Measurements from ENCODE around the gene SLC25A17. TPM values are rescaled to one million over a fixed set of nuclear protein-coding genes. Genes with fewer than 3 reads are reported as not detected.
"Not testable (repeated sequence)": the region's sequence is repeated elsewhere in the genome, so short reads cannot be mapped to it uniquely, and the experiment has no call there.

Gene SLC25A17
- total and polyA plus RNA-seq, 2 experiments from 2014 or later: 19.6 to 27.6 TPM

GRCh38 chr22:40764763-40765441, 54.2 kb downstream of the SLC25A17 start:
- Histone ChIP-seq H4K20me1 (ENCODE audit: insufficient read depth) (no peaks in the 10 kb centered on the region), H3K36me3 (ENCODE audit: low read depth) (peaks cover 6% of the 10 kb centered on the region; the same call in 1 of the 2 replicates), H3F3A (ENCODE audit: insufficient read depth) (peaks cover 12% of the 10 kb centered on the region; the same call in 1 of the 2 replicates), H3K4me3 (no peak overlapping the region), H3K27me3 (replicated peaks; ENCODE audit: insufficient read depth) (no peaks in the 10 kb centered on the region), H3K27ac (no peak overlapping the region), H3K9me2 (ENCODE audit: insufficient read depth) (no peaks in the 10 kb centered on the region), H3K79me2 (ENCODE audit: insufficient read depth) (no peaks in the 10 kb centered on the region), H3K9me3 (ENCODE audit: low read depth) (no peaks in the 10 kb centered on the region), H3K4me2 (ENCODE audit: unreplicated experiment) (no peak overlapping the region), H2AFZ (no peak overlapping the region; the same call in 1 of the 2 replicates), H3K4me1 (ENCODE audit: insufficient read depth) (peaks cover 9% of the 10 kb centered on the region), H3K9ac (no peak overlapping the region)
- TF ChIP-seq EZH2 (IDR thresholded peaks at IDR 0.05; ENCODE audit: insufficient read depth, poor library complexity, severe bottlenecking): no peak
- no peak for TF ChIP-seq EZH2phosphoT487 (IDR thresholded peaks at IDR 0.05; ENCODE audit: insufficient read depth, low read depth)
- in situ Hi-C loops (cut with MboI): no loop called here
- DNase-seq: peak; percentile 52
- 39 to 42% methylated on average over 6 of the region's 6 CpGs for WGBS, 2 experiments (ENCODE audit: low coverage in 1 of 2, low lambda C conversion rate in 2 of 2, missing lambda C conversion rate in 2 of 2)

- Histone ChIP-seq H3K4me2 (ENCODE audit: unreplicated experiment) (no peak overlapping the region), H3K9me3 (ENCODE audit: low read depth) (no peaks in the 10 kb centered on the region), H3K79me2 (ENCODE audit: insufficient read depth) (no peaks in the 10 kb centered on the region), H2AFZ (no peak overlapping the region), H3K36me3 (ENCODE audit: low read depth) (no peaks in the 10 kb centered on the region), H4K20me1 (ENCODE audit: insufficient read depth) (no peaks in the 10 kb centered on the region), H3K4me1 (ENCODE audit: insufficient read depth) (peaks cover 11% of the 10 kb centered on the region; the same call in 1 of the 2 replicates), H3K27me3 (replicated peaks; ENCODE audit: insufficient read depth) (no peaks in the 10 kb centered on the region), H3F3A (ENCODE audit: insufficient read depth) (0 out of 2 replicates have a peak, but pooled peaks cover under 1% of the 10 kb centered on the region), H3K9ac (no peak overlapping the region), H3K27ac (no peak overlapping the region), H3K9me2 (ENCODE audit: insufficient read depth) (no peaks in the 10 kb centered on the region), H3K4me3 (no peak overlapping the region)
- no peak for DNase-seq
- 91 to 92% methylated on average over 6 of the region's 6 CpGs for WGBS, 2 experiments (ENCODE audit: low coverage in 1 of 2, low lambda C conversion rate in 2 of 2, missing lambda C conversion rate in 2 of 2)
- TF ChIP-seq EZH2phosphoT487 (IDR thresholded peaks at IDR 0.05; ENCODE audit: insufficient read depth, low read depth) (no peak), EZH2 (IDR thresholded peaks at IDR 0.05; ENCODE audit: insufficient read depth, poor library complexity, severe bottlenecking) (no peak)
- in situ Hi-C loops (cut with MboI): no loop called here
These were observed 59.8 kb downstream of the SLC25A17 start for GRCh38 chr22:40759294-40759840.

DNA sequence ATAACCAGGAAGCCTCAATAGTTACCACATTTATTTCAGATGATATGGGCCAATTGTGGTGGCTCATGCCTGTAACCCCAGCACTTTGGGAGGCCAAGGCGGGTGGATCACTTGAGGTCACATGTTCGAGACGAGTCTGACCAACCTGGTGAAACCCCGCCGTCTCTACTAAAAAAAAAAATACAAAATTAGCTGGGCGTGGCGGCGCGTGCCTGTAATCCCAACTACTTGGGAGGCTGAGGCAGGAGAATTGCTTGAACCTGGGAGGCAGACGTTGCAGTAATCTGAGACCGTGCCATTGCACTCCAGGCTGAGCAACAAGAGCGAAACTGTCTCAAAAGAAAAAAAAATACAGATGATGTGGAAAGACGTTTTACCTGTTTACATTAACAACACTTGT, 60.3 kb downstream of the SLC25A17 start:
- in situ Hi-C loops (cut with MboI); H3K9me3 ChIP-seq (ENCODE audit: low read depth); H3F3A ChIP-seq (ENCODE audit: insufficient read depth); DNase-seq; H3K27ac ChIP-seq; H3K4me2 ChIP-seq (ENCODE audit: unreplicated experiment); H3K4me1 ChIP-seq (ENCODE audit: insufficient read depth); H3K79me2 ChIP-seq (ENCODE audit: insufficient read depth); H3K9me2 ChIP-seq (ENCODE audit: insufficient read depth); H3K27me3 ChIP-seq (replicated peaks; ENCODE audit: insufficient read depth); H2AFZ ChIP-seq; H4K20me1 ChIP-seq (ENCODE audit: insufficient read depth); H3K36me3 ChIP-seq (ENCODE audit: low read depth); H3K4me3 ChIP-seq; H3K9ac ChIP-seq: not testable (repeated sequence)
- WGBS, 2 experiments (ENCODE audit: low coverage in 1 of 2, low lambda C conversion rate in 2 of 2, missing lambda C conversion rate in 2 of 2): 91% methylated on average over 13 of the region's 13 CpGs

- Histone ChIP-seq H3K9ac (no peak overlapping the region), H4K20me1 (ENCODE audit: insufficient read depth) (no peaks in the 10 kb centered on the region)
- in situ Hi-C loops (cut with MboI): no loop called here
These were observed 60.8 kb downstream of the SLC25A17 start for GRCh38 chr22:40758390-40758789.

More at GRCh38 chr22:40758390-40758789, 60.8 kb downstream of the SLC25A17 start:
- no peak overlapping the region for H3K4me2 ChIP-seq (ENCODE audit: unreplicated experiment)
- 94 to 96% methylated on average over 3 of the region's 3 CpGs for WGBS, 2 experiments (ENCODE audit: low coverage in 1 of 2, low lambda C conversion rate in 2 of 2, missing lambda C conversion rate in 2 of 2)
- H3K27ac ChIP-seq: no peak overlapping the region
- no peak overlapping the region for H2AFZ ChIP-seq
- H3K4me3 ChIP-seq: no peak overlapping the region
- no peak for TF ChIP-seq EZH2phosphoT487 (IDR thresholded peaks at IDR 0.05; ENCODE audit: insufficient read depth, low read depth)
- no peak for TF ChIP-seq EZH2 (IDR thresholded peaks at IDR 0.05; ENCODE audit: insufficient read depth, poor library complexity, severe bottlenecking)
- H3K9me3 ChIP-seq (ENCODE audit: low read depth): no peaks in the 10 kb centered on the region
- H3K9me2 ChIP-seq (ENCODE audit: insufficient read depth): no peaks in the 10 kb centered on the region
- H3K4me1 ChIP-seq (ENCODE audit: insufficient read depth): peaks cover 9% of the 10 kb centered on the region; the same call in 1 of the 2 replicates
- H3K79me2 ChIP-seq (ENCODE audit: insufficient read depth): no peaks in the 10 kb centered on the region
- no peak for DNase-seq
- H3K27me3 ChIP-seq (replicated peaks; ENCODE audit: insufficient read depth): no peaks in the 10 kb centered on the region
- H3K36me3 ChIP-seq (ENCODE audit: low read depth): no peaks in the 10 kb centered on the region
- no peaks in the 10 kb centered on the region for H3F3A ChIP-seq (ENCODE audit: insufficient read depth)

Measured in GM23248 (cell line).